DND-41 (cell line): ENCODE measurements around the gene RPS17.
"Not testable (repeated sequence)": the region's sequence is repeated elsewhere in the genome, so short reads cannot be mapped to it uniquely, and the experiment has no call there.

Source experiments
- ATAC-seq: fragments of 200-7000 bp; cut with Tn5 transposase; 3 replicates; pipeline ENCODE4 v1.9.1; 2021; ENCODE audit warnings: low read depth; ENCODE audit not compliant: insufficient read depth
- DNase-seq: peaks from one replicate; pipeline ENCODE4 v3.0.0-alpha.2; 2020
- H2AFZ ChIP-seq: 2 replicates; pipeline ENCODE4 v1.6.0; 2012; ENCODE audit warnings: low read depth, low read length
- H3K27ac ChIP-seq: 2 replicates; pipeline ENCODE4 v1.5.1; 2012; ENCODE audit warnings: low read length, inconsistent platforms
- H3K27me3 ChIP-seq: fragments of 200-600 bp; sonication (generic); 2 replicates; pipeline ENCODE4 v1.6.0; 2012; ENCODE audit warnings: low read length, mild to moderate bottlenecking, inconsistent platforms; ENCODE audit not compliant: insufficient read depth, poor library complexity
- H3K36me3 ChIP-seq: 2 replicates; pipeline ENCODE4 v1.5.1; 2012; ENCODE audit warnings: low read length, inconsistent platforms; ENCODE audit not compliant: insufficient read depth
- H3K4me1 ChIP-seq: 2 replicates; pipeline ENCODE4 v1.5.1; 2012; ENCODE audit warnings: mild to moderate bottlenecking, low read length; ENCODE audit not compliant: insufficient read depth
- H3K4me2 ChIP-seq: 2 replicates; pipeline ENCODE4 v1.6.0; 2012; ENCODE audit warnings: mild to moderate bottlenecking, moderate library complexity, low read length, inconsistent platforms; ENCODE audit not compliant: insufficient read depth
- H3K4me3 ChIP-seq, 2 experiments: fragments of 200-600 bp in 1 of 2; shearing (Covaris generic) in 1 of 2; 2 replicates each; pipeline ENCODE4 v1.5.1; 2012 to 2016; ENCODE audit warnings: inconsistent platforms in 2 of 2, low read length in 2 of 2, mild to moderate bottlenecking in 2 of 2, low read depth in 1 of 2, moderate library complexity in 1 of 2
- H3K79me2 ChIP-seq: 2 replicates; pipeline ENCODE4 v1.6.0; 2012; ENCODE audit warnings: low read length, inconsistent platforms; ENCODE audit not compliant: insufficient read depth
- H3K9ac ChIP-seq: 2 replicates; pipeline ENCODE4 v1.6.0; 2012; ENCODE audit warnings: low read depth, mild to moderate bottlenecking, inconsistent platforms, low read length, moderate library complexity
- H3K9me3 ChIP-seq: 2 replicates; pipeline ENCODE4 v1.5.1; 2012; ENCODE audit warnings: low read length, moderate library complexity, mild to moderate bottlenecking, inconsistent platforms; ENCODE audit not compliant: insufficient read depth, severe bottlenecking
- H4K20me1 ChIP-seq: 2 replicates; pipeline ENCODE4 v1.6.0; 2012; ENCODE audit warnings: low read length; ENCODE audit not compliant: insufficient read depth

RPS17 gene

DNA sequence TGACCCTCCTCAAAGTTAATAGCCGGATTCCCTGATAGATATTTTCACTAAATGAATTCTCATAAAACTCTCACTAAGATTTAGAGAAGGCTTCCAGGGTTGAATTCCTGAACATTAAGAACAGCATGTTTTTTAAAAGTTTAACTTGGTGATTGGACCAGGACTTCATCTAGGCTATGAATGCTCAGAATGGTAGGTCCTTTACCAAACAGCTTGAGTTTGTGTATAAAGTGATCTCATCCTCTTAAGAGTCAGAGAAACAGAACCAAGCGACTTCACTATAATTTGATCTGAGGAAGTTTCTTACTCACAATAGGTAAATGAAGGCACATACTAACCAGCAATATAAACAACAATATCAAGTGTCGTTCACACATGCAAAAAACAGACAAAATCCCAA, 36.2 kb downstream of the RPS17 start:
- not testable (repeated sequence) for H4K20me1 ChIP-seq, H3K9me3 ChIP-seq, H2AFZ ChIP-seq, H3K4me3 ChIP-seq, H3K9ac ChIP-seq, DNase-seq, H3K36me3 ChIP-seq, H3K4me1 ChIP-seq, ATAC-seq, H3K4me2 ChIP-seq, H3K27me3 ChIP-seq, H3K79me2 ChIP-seq, H3K27ac ChIP-seq

DNA sequence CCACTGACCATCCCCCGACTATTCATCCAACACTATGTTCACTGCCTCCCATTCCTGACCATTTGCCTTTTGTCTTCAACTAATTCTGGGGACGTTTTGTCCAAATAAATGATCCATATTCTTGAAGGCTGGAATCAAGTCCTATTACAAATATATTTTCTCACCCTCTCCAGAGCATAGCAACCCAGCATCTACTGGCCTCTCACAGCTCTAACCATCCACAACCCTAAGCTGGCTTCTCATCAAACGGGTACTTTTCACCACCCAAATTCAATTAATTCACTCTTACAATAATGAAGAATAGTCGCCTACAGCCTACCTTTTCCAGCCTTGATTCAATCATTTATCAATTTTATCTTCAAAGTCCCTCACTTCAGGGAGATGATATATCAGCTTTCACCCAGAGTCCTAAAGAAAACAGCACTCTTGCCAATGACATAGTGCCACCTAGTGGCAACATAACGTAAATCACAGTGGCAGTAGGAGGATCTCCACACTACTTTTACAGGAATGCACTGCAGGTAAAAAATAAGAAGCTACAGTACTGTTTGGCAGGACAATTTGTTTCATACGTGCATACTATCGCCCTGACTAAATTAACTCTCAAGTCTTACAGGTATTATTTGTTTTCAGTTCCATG, 37.4 kb downstream of the RPS17 start:
- not testable (repeated sequence) for H3K9ac ChIP-seq, H3K79me2 ChIP-seq, H3K36me3 ChIP-seq, H3K4me2 ChIP-seq, H3K9me3 ChIP-seq, H3K4me3 ChIP-seq, H3K4me1 ChIP-seq, H3K27me3 ChIP-seq, H4K20me1 ChIP-seq, H3K27ac ChIP-seq, H2AFZ ChIP-seq
- peak; percentile 76 for ATAC-seq
- DNase-seq: peak; percentile 5

DNA sequence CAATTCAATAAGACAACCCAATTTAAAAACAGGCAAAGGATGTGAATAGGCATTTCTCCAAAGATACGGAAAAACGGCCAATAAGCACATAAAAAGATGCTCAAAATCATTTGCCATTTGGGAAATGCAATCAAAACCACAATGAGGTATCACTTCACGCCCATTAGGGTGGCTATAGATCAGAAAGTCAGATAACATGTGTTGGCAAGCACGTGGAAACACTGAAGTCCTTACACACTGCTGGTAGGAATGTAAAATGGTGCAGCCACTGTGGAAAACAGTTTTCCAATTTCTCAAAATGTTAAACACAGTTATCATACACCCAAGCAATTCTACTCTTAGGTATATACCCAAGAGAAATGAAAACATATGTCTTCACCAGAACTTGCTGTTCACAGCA, 39.5 kb downstream of the RPS17 start:
- H3K4me3 ChIP-seq, H3K27me3 ChIP-seq, H3K4me1 ChIP-seq, H3K9ac ChIP-seq, H3K79me2 ChIP-seq, H3K4me2 ChIP-seq, H4K20me1 ChIP-seq, H3K27ac ChIP-seq, ATAC-seq, H3K9me3 ChIP-seq, H3K36me3 ChIP-seq, DNase-seq, H2AFZ ChIP-seq: not testable (repeated sequence)

DNA sequence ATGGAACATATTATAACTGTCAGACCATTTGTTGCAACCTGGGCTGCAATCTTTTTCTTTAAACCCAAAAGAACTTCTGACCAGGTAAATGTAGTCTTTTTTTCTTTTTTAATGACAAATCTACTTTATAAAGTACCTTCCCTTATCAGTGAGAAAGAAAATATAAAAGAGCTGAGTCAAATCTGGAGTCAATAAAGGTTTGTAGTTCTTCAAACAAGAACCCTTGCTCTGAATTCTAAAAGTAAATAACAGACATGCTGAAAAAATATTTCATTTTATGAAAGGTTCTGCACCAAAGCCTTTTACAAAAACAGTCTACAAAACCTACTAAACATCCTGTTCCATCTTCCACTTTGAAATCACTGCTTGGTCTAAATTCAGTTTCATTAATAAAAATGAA, 42.3 kb downstream of the RPS17 start:
- ATAC-seq, H3K36me3 ChIP-seq, H2AFZ ChIP-seq, H3K79me2 ChIP-seq, H3K27ac ChIP-seq, H3K27me3 ChIP-seq, H3K4me1 ChIP-seq, H4K20me1 ChIP-seq, DNase-seq, H3K9me3 ChIP-seq, H3K4me2 ChIP-seq, H3K9ac ChIP-seq, H3K4me3 ChIP-seq: not testable (repeated sequence)

DNA sequence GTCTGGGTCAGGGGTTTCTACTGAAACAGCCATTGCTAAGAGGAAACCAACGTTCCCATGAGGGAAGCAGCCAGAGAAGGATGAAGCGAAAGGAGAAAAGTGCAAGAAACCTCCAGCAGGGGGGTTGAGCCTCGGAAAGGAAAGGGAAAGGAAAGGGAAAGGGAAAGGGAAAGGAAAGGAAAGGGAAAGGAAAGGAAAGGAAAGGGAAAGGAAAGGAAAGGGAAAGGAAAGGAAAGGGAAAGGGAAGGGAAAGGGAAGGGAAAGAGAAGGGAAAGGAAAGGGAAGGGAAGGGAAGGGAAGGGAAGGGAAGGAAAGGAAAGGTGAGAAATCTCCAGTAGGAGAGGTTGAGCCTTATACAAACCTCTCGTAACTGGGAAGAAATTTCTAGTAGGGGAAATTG, 52.0 kb downstream of the RPS17 start:
- not testable (repeated sequence) for H3K9me3 ChIP-seq, H2AFZ ChIP-seq, H3K4me2 ChIP-seq, H3K79me2 ChIP-seq, H3K4me3 ChIP-seq, H3K9ac ChIP-seq, DNase-seq, H3K27ac ChIP-seq, H3K36me3 ChIP-seq, ATAC-seq, H3K27me3 ChIP-seq, H3K4me1 ChIP-seq, H4K20me1 ChIP-seq

DNA sequence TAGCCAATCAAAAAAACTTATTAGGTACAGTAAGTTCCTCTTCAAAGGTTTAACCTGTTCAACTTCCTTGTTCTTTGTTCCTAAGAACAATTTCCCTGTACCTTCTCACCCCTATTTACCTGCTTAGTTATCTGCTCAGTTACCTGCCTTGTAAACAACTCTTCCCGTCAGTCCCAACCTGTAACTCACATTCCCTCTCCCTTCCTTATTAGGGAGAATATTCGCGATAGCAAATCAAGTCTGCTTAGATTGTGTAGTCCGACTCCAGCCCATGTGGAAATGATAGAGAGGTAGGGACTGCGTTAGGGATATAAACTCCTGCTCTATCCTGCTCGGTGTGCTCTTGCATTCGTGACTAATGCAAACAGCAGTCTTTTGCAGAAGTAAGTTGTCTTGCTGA, 53.2 kb downstream of the RPS17 start:
- not testable (repeated sequence) for H3K9ac ChIP-seq, H3K4me3 ChIP-seq, H3K27ac ChIP-seq, H3K9me3 ChIP-seq, H3K4me1 ChIP-seq, H4K20me1 ChIP-seq, DNase-seq, H3K27me3 ChIP-seq, H2AFZ ChIP-seq, ATAC-seq, H3K79me2 ChIP-seq, H3K4me2 ChIP-seq, H3K36me3 ChIP-seq
